Measurements from ENCODE around the gene ZNF536. TPM values are rescaled to one million over a fixed set of nuclear protein-coding genes. Genes with fewer than 3 reads are reported as not detected.

Gene ZNF536
- total RNA-seq, 1 experiment from 2014 or later: not detected

- H3K23ac ChIP-seq (ENCODE audit: insufficient read length, low read depth, low read length): no peak overlapping the region
- no peaks in the 10 kb centered on the region for H4K20me1 ChIP-seq (ENCODE audit: control insufficient read depth, insufficient read depth, insufficient read length)
- H3K9ac ChIP-seq (ENCODE audit: extremely low read depth, insufficient read length, low read length): no peak overlapping the region
- Mint-ChIP-seq H3K36me3 (ENCODE audit: insufficient read depth in 1 of 3, low read depth in 3 of 3) (peaks cover 0 to 8% (median 4%) of the 10 kb centered on the region in 3 experiments; a peak in 4 of 7 replicates), H3K4me3 (no peak overlapping the region), H3K4me1 (peaks cover 12 to 14% of the 10 kb centered on the region in 2 experiments), H3K27ac (no peak overlapping the region), H3K9me3 (peaks cover 3 to 7% of the 10 kb centered on the region in 2 experiments; a peak in 3 of 5 replicates), H3K27me3 (ENCODE audit: low read depth) (no peaks in the 10 kb centered on the region)
- H2AK5ac ChIP-seq (ENCODE audit: insufficient read length, low read length): no peak overlapping the region
- H4K8ac ChIP-seq (replicated peaks; ENCODE audit: insufficient read length, low read depth, low read length): no peak overlapping the region
- no peak overlapping the region for H3K18ac ChIP-seq (ENCODE audit: insufficient read length, low read depth, low read length)
- H3K56ac ChIP-seq (ENCODE audit: insufficient read length, low read depth, low read length): no peak overlapping the region
- TF ChIP-seq, protein P1, sequence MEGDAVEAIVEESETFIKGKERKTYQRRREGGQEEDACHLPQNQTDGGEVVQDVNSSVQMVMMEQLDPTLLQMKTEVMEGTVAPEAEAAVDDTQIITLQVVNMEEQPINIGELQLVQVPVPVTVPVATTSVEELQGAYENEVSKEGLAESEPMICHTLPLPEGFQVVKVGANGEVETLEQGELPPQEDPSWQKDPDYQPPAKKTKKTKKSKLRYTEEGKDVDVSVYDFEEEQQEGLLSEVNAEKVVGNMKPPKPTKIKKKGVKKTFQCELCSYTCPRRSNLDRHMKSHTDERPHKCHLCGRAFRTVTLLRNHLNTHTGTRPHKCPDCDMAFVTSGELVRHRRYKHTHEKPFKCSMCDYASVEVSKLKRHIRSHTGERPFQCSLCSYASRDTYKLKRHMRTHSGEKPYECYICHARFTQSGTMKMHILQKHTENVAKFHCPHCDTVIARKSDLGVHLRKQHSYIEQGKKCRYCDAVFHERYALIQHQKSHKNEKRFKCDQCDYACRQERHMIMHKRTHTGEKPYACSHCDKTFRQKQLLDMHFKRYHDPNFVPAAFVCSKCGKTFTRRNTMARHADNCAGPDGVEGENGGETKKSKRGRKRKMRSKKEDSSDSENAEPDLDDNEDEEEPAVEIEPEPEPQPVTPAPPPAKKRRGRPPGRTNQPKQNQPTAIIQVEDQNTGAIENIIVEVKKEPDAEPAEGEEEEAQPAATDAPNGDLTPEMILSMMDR (conservative IDR thresholded peaks at IDR 0.05): no peak
- no CpG with 5 or more reads among the region's 9 CpGs for WGBS (ENCODE audit: extremely low coverage, insufficient read length, low lambda C conversion rate)
- no peak overlapping the region for H2AFZ ChIP-seq (ENCODE audit: low read length)
- no peak overlapping the region for H2BK20ac ChIP-seq (ENCODE audit: low read depth, low read length, poor library complexity, severe bottlenecking)
- H4K5ac ChIP-seq (ENCODE audit: insufficient read length, low read depth, low read length): no peak overlapping the region
- peaks cover 6% of the 10 kb centered on the region; the same call in 1 of the 2 replicates for H3K4me1 ChIP-seq (ENCODE audit: insufficient read depth, low read length)
- no peak overlapping the region for H3K4ac ChIP-seq (ENCODE audit: low read depth, low read length)
- DNase-seq: no peak
- no peaks in the 10 kb centered on the region; the same call in 1 of the 2 replicates for H3K27me3 ChIP-seq (ENCODE audit: insufficient read depth, low read length)
- no peak overlapping the region for H2BK12ac ChIP-seq (ENCODE audit: insufficient read length, low read depth, low read length)
- H2BK120ac ChIP-seq (ENCODE audit: low read depth, low read length, poor library complexity, severe bottlenecking): no peak overlapping the region
- H3K79me1 ChIP-seq (ENCODE audit: insufficient read depth, low read depth, low read length, poor library complexity, severe bottlenecking): no peaks in the 10 kb centered on the region
- no peak overlapping the region for H3T11ph ChIP-seq (ENCODE audit: low read length)
- H3K9me3 ChIP-seq (ENCODE audit: control insufficient read depth, low read depth, low read length): no peaks in the 10 kb centered on the region
- H3K79me2 ChIP-seq (ENCODE audit: insufficient read depth, low read length): no peaks in the 10 kb centered on the region
- H2BK15ac ChIP-seq (ENCODE audit: low read depth, low read length): no peak overlapping the region
- no peak overlapping the region for H3K27ac ChIP-seq (ENCODE audit: insufficient read length, low read depth, low read length)
- H3K4me2 ChIP-seq (ENCODE audit: insufficient read depth, insufficient read length, low read length): no peak overlapping the region
- H4K91ac ChIP-seq (ENCODE audit: insufficient read length, low read depth, low read length): no peak overlapping the region
- no peak overlapping the region for H3K14ac ChIP-seq (ENCODE audit: insufficient read depth, low read length)
- no peak overlapping the region for H2BK5ac ChIP-seq (ENCODE audit: insufficient read length, low read length)
- no peaks in the 10 kb centered on the region for H3K23me2 ChIP-seq (ENCODE audit: insufficient read length, low read depth, low read length, poor library complexity, severe bottlenecking)
These were observed 171.2 kb downstream of the ZNF536 start for GRCh38 chr19:30543243-30543945.

All from H9 (cell line).